ENCODE data around the gene UNC93A.

DNA sequence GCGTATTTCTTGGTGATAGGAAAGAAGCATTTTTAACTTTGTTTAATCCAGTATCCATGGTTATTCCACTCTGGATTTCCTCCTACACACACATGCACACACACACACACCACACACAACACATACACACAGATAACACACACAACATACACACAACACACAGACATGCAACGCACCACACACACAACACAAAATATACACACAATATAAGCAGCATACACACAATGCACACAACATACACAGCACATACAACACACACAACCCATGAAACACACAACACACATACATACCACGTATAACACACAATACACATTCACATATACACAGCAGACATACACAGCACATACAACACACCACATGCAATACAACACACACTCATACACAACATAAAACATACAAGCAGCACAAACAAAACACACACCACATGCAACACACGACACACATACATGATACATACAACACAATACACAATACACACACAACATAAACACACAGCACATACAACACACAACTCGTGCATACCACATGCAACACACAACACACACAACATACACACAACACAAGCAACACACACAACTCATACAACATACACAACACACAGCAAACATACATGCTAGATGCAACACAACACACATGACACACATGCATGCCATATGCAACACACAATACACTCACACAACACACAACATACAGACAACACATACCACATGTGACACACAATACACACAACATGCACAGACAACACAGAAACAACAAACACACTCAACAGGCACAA lies 46.7 kb downstream of the UNC93A start:
- TF ChIP-seq, protein P1, sequence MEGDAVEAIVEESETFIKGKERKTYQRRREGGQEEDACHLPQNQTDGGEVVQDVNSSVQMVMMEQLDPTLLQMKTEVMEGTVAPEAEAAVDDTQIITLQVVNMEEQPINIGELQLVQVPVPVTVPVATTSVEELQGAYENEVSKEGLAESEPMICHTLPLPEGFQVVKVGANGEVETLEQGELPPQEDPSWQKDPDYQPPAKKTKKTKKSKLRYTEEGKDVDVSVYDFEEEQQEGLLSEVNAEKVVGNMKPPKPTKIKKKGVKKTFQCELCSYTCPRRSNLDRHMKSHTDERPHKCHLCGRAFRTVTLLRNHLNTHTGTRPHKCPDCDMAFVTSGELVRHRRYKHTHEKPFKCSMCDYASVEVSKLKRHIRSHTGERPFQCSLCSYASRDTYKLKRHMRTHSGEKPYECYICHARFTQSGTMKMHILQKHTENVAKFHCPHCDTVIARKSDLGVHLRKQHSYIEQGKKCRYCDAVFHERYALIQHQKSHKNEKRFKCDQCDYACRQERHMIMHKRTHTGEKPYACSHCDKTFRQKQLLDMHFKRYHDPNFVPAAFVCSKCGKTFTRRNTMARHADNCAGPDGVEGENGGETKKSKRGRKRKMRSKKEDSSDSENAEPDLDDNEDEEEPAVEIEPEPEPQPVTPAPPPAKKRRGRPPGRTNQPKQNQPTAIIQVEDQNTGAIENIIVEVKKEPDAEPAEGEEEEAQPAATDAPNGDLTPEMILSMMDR (IDR thresholded peaks at IDR 0.05) = no peak
- TF ChIP-seq POLR2A (IDR thresholded peaks at IDR 0.05) = no peak
